SK-N-SH treated with all-trans-retinoic acid at 6 μM for 48 hours (cell line): ENCODE measurements around the gene ALLC.
"Not testable (repeated sequence)": the region's sequence is repeated elsewhere in the genome, so short reads cannot be mapped to it uniquely, and the experiment has no call there.

Experiments used
- ARNTL ChIP-seq: fragments of 450-650 bp; formaldehyde crosslinking; IDR thresholded peaks from 2 replicates; pipeline ENCODE4 v1.5.0; 2020; ENCODE audit warnings: low read depth, mild to moderate bottlenecking, moderate library complexity, borderline replicate concordance
- BACH2 ChIP-seq: fragments of 250-450 bp; sonication (Bioruptor Pico); IDR thresholded peaks from 2 replicates; pipeline ENCODE4 v1.9.0; 2021; ENCODE audit warnings: mild to moderate bottlenecking, borderline replicate concordance
- CSDC2 ChIP-seq: fragments of 250-450 bp; sonication (Bioruptor Pico); IDR thresholded peaks from 2 replicates; pipeline ENCODE4 v1.5.0; 2020; ENCODE audit warnings: mild to moderate bottlenecking, moderate library complexity
- ESRRG ChIP-seq: fragments of 250-450 bp; sonication (Bioruptor Pico); IDR thresholded peaks from 2 replicates; pipeline ENCODE4 v1.6.1; 2021; ENCODE audit warnings: mild to moderate bottlenecking
- OSR1 ChIP-seq: fragments of 250-450 bp; sonication (Bioruptor Pico); IDR thresholded peaks from 2 replicates; pipeline ENCODE4 v1.8.0; 2022; ENCODE audit warnings: moderate library complexity, mild to moderate bottlenecking, inconsistent platforms
- RARB ChIP-seq: fragments of 250-450 bp; sonication (Bioruptor Pico); IDR thresholded peaks from 2 replicates; pipeline ENCODE4 v1.8.0; 2021; ENCODE audit warnings: mild to moderate bottlenecking, moderate library complexity
- TCF4 ChIP-seq: fragments of 250-450 bp; sonication (Bioruptor Pico); IDR thresholded peaks from 2 replicates; pipeline ENCODE4 v1.8.0; 2021; ENCODE audit warnings: mild to moderate bottlenecking, moderate library complexity, borderline replicate concordance
- TOX ChIP-seq: fragments of 250-450 bp; sonication (Bioruptor Pico); IDR thresholded peaks from 2 replicates; pipeline ENCODE4 v1.8.0; 2021; ENCODE audit warnings: mild to moderate bottlenecking, moderate library complexity, borderline replicate concordance
- ZNF565 ChIP-seq: fragments of 450-650 bp; formaldehyde crosslinking; conservative IDR thresholded peaks from 2 replicates; pipeline ENCODE4 v1.5.0; 2020; ENCODE audit warnings: low read depth, mild to moderate bottlenecking, moderate library complexity
- TF ChIP-seq, protein P1 (sequence below): fragments of 250-450 bp; sonication (Bioruptor Pico); IDR thresholded peaks from 2 replicates; pipeline ENCODE4 v1.8.0; 2021; ENCODE audit warnings: low read depth, mild to moderate bottlenecking, moderate library complexity, borderline replicate concordance
- TF ChIP-seq, protein P2 (sequence below): fragments of 250-450 bp; sonication (Bioruptor Pico); IDR thresholded peaks from 2 replicates; pipeline ENCODE4 v1.8.0; 2020; ENCODE audit warnings: mild to moderate bottlenecking, moderate library complexity, borderline replicate concordance

- not testable (repeated sequence) for TF ChIP-seq ZNF565 (CRISPR knock-in tag); ESRRG; ARNTL (CRISPR knock-in tag); CSDC2; OSR1; BACH2; RARB (CRISPR knock-in tag); TOX (CRISPR knock-in tag); TCF4 (CRISPR knock-in tag)
- TF ChIP-seq, protein P1, sequence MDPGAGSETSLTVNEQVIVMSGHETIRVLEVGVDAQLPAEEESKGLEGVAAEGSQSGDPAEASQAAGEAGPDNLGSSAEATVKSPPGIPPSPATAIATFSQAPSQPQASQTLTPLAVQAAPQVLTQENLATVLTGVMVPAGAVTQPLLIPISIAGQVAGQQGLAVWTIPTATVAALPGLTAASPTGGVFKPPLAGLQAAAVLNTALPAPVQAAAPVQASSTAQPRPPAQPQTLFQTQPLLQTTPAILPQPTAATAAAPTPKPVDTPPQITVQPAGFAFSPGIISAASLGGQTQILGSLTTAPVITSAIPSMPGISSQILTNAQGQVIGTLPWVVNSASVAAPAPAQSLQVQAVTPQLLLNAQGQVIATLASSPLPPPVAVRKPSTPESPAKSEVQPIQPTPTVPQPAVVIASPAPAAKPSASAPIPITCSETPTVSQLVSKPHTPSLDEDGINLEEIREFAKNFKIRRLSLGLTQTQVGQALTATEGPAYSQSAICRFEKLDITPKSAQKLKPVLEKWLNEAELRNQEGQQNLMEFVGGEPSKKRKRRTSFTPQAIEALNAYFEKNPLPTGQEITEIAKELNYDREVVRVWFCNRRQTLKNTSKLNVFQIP (CRISPR knock-in tag) = not testable (repeated sequence)
- TF ChIP-seq, protein P2, sequence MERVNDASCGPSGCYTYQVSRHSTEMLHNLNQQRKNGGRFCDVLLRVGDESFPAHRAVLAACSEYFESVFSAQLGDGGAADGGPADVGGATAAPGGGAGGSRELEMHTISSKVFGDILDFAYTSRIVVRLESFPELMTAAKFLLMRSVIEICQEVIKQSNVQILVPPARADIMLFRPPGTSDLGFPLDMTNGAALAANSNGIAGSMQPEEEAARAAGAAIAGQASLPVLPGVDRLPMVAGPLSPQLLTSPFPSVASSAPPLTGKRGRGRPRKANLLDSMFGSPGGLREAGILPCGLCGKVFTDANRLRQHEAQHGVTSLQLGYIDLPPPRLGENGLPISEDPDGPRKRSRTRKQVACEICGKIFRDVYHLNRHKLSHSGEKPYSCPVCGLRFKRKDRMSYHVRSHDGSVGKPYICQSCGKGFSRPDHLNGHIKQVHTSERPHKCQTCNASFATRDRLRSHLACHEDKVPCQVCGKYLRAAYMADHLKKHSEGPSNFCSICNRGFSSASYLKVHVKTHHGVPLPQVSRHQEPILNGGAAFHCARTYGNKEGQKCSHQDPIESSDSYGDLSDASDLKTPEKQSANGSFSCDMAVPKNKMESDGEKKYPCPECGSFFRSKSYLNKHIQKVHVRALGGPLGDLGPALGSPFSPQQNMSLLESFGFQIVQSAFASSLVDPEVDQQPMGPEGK (CRISPR knock-in tag) = not testable (repeated sequence)
These were observed 42.3 kb upstream of the ALLC start for GRCh38 chr2:3615541-3616200.
